CD4-positive, alpha-beta T cell treated with Interferon gamma for 1 hour (primary cell): ENCODE measurements around the gene ST8SIA1.
"Not testable (repeated sequence)": the region's sequence is repeated elsewhere in the genome, so short reads cannot be mapped to it uniquely, and the experiment has no call there.

ENCODE experiments used
- DNase-seq: peaks from one replicate; pipeline ENCODE4 v3.0.0-alpha.2; 2020

ST8SIA1 gene

DNA sequence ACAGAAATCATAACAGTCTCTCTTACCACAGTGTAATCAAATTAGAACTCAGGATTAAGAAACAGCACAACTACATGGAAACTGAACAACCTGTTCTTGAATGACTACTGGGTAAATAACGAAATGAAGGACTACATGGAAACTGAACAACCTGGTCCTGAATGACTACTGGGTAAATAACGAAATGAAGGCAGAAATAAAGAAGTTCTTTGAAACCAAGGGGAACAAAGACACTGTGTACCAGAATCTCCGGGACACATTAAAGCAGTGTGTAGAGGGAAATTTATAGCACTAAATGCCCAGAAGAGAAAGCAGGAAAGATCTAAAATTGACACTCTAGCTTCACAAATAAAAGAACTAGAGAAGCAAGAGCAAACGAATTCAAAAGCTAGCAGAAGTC, 185.2 kb downstream of the ST8SIA1 start:
- DNase-seq: not testable (repeated sequence)

DNA sequence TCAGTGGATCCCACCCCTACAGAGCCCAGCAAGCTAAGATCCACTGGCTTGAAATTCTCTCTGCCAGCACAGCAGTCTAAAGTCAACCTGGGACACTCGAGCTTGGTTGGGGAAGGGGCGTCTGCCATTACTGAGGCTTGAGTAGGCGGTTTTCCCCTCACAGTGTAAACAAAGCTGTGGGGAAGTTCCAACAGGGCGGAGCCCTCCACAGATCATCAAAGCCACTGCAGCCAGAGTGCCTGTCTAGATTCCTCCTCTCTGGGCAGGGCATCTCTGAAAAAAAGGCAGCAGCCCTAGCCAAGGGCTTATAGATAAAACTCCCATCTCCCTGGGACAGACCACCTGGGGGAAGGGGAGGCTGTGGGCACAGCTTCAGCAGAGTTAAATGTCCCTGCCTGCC, 187.8 kb downstream of the ST8SIA1 start:
- DNase-seq: not testable (repeated sequence)
